Measurements from ENCODE around the gene KLHL15. TPM values are rescaled to one million over a fixed set of nuclear protein-coding genes. Genes with fewer than 3 reads are reported as not detected.
A peak's percentile ranks its signal among the peaks of the same experiment; 100 is the strongest.
"Not testable (repeated sequence)": the region's sequence is repeated elsewhere in the genome, so short reads cannot be mapped to it uniquely, and the experiment has no call there.

KLHL15 gene
- total RNA-seq, 1 donor from 2014 or later: 19.7 TPM

DNA sequence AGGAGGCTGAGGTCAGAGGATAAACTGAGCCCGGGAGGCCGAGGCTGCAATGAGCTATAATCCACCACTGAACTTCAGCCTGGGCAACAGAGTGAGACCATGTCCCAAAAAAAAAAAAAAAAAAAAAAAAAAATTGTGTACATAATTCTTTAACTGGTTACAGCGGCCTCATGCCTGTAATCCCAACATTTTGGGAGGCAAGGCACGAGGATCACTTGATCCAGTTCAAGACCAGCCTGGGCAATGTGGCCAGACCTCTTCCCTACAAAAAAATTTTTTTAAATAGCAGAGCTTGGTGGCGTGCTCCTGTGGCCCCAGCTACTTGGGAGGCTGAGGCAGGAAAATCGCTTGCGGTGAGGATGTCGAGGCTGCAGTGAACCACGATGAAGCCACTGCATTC is 9.3 kb downstream of the KLHL15 start:
- no peak for DNase-seq (ENCODE audit: low spot score)

DNA sequence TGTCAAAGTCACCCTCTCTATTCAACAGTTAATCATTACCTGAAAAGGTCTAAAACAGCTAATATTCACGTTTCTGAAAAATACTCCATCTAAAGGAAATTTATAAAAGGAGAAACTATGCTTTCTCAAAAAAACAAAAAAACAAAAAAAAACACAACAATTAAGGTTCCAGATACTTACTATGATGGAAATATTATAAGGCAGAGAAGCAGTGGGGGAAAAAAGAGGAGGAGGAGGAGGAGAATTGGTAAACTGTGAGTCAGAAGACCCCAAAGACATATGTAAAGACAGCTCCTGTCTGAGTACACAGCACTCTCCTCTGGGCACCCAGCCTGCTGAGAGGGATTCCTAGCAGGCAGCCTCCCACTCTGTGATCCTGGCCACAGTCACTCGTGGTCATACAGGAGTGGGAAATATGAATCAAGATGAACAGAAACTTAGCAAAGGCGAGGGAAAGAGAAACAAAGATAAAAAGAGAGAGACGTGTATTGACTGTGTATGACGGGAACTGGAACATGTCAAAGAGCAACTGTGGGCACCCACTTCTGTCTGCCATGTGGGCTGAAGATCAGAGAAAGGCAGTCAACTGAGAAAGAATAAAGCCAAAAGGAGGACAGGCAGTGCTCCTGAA is 12.5 kb downstream of the KLHL15 start:
- DNase-seq (ENCODE audit: low spot score): no peak

DNA sequence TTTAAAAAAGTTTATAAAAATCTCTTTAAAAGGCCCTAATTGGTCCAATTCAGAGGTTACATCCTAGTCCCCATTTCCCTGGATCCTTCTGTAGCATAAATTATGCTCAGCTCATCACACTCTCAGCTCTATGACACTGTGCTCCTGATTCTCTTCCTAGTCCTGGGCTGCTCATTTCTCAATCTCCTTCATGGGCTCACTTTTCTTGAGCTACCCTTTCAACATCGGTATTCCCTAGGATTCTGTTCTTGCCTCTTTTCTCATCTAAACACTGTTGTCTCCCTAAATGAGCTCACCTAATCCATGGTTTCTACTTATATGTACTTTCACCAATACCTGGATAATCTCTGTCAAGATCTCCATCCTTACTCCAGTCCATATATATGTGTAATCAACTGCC is 14.7 kb downstream of the KLHL15 start:
- no peak for DNase-seq (ENCODE audit: low spot score)

DNA sequence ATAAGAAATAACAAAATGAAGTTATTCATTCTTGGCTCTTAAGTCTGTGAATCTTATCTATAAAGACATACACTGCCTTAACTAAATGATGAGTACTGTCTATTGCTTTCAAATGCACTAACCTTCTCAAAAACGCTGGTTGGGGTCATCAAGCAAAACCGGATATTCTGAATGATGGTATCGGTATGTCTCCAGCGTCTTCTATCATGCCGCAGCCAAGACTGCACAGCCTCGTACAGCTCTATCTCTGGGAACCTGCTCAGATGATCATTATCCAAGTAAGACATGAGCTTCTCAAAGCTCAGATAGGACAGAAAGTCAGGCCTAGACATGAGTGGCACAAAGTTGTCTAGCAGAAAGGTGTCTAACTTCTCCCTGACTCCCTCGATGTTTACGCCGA is 21.1 kb downstream of the KLHL15 start:
- DNase-seq (ENCODE audit: low spot score): no peak

DNA sequence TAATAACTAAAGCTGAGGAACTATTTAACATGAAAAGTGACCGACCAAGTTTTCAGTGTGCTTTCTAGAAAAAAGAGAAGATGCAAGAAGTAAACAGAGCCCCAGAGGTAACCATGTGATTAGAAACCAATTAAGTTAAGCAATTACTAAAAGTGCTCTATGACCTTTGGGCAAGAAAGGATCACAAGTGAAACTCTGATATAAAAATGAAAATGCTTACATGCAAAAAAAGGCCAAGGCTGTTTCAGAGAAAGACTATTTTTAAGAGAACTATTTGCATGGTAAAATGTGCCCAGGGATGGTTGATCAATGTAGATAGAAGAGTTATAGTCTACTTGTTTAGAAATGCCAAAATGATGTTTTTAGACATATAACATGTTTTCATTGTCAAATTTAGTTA is 22.0 kb downstream of the KLHL15 start:
- no peak for DNase-seq (ENCODE audit: low spot score)

DNA sequence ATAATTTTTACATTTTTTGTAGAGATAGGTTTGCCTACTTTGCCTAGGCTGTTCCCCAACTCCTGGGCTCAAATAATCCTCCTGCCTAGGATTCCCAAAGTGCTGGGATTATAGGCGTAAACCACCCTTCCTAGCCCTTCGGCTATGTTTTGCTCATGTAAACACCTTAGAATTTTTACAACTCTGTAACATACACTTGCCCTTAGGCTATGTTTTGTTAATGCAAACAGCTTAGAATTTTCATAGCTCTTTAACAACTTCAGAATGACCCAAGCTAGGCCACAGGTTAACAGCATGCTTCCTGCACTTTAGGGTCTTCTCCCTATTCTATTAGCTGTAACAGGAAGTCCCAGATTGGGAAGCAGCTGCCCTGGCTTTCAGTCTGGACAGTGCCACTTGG is 24.2 kb downstream of the KLHL15 start:
- DNase-seq (ENCODE audit: low spot score): no peak

DNA sequence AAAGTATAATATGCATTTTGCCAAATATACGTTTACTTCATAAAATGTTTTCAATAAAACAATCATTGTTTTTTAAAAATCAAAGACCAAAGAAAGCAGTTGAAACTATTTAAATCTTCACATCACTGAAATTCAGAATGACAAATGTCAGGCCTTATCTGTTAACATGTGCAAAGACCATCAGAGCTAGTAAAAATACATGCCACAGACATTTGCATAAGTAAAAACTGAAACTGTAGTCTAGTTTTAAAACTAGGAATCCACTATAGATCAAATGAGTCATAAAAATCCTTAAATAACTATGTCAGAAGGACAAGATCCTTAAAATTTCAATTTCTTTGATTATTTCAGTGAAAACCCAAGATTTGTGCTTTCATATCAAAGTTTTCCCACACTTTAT is 24.8 kb downstream of the KLHL15 start:
- DNase-seq (ENCODE audit: low spot score): no peak

DNA sequence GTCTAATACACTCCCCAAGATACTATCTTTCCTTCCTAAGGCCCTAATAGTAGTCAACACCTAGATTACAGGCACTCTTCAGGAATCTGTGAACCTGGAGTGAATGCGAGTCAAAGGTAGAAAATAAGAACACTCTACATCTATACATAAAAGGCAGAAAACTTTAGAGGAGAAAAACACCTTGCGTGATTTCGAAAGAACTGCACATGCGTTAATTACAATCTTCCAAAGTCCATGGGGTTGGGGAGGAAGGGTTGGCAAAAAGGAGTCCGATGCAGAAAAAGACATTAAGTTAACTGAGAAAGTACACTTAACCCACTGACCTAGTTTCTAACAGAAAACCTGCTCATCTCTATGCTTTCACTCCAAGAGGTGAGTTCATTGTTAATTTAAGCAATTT is 27.3 kb downstream of the KLHL15 start:
- DNase-seq (ENCODE audit: low spot score): no peak

DNA sequence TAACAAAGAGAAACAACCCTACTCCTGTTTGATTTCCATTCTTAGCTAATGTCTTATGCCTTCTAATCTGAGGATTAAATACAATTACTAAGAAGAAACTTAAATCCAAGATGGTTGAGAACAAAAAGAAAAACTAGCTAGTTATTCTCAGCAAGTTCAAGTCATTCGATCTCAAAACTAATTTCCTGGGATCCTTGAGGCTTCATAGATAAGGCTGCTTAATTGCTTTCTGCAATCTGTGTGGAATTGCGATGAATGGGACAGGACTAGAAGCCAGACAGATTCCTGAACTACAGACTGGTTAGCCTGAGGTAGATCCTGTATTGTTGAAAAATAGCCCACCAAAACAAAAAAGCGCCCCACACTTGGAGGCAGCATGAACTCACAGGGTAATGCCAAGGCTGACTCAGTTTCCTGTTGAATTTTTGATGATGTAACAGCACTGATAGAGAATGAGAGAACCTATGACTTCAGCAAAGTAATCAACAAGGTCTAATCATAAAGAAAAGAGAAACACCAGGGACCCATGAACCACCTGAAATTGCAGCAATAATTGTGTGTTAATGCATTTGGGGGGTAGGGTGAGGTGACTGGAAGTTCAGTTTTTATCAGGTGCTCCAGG is 33.9 kb downstream of the KLHL15 start:
- DNase-seq (ENCODE audit: low spot score): no peak

DNA sequence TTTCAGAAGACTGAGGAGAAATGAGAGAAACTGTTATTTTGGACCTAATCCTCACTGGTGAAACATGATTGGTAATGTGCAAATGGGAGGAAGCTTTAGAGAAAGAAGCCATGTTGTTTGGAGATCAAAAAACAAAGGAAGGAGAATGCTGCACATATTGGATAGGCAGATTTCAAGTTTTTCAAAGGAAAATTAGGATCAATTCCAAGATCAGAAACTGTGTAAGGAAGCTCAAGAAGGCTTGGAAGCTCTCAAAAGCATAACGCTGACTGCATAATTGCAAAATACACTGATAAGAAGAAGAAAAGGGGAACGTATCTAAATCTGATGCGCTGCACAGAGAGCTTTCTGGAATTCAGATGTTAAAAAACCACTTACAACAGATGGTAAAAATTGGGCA is 34.6 kb downstream of the KLHL15 start:
- peak; percentile 0 for DNase-seq (ENCODE audit: low spot score)

DNA sequence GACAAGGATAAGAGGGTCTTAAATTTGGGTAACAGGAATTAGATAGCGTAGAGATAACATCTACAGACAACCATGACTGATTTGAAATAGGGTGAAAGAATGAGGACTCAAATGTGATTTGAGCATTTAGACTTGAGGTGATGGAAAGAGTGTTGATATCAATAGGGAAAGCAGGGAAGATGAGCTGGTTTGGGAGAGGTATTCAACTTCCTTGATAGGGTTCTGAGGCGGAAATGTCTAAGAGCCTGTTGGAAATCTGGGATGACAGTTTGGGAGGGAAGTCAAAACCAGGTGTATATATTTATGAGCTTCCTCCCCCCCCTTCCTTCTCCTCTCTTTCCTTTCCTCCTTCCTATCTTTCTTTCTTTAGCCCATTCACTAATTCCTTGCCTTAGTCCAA is 36.5 kb downstream of the KLHL15 start:
- DNase-seq (ENCODE audit: low spot score): no peak

DNA sequence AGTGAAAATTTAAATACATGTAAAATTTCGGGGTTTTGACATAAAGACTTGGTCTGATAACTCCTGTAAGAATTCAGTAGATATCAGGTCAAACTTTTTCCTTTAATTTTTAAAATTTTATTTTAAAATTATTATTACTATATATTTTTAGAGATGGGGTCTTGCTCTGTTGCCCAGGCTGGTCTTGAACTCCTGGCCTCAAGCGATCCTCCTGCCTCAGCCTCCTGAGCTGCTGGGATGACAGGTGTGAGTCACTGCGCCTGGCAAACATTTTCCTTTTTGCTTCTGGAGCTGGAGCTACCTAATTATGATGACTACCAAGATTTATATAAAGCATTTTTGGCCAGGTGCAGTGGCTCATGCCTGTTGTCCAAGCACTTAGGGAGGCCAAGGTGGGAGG is 37.3 kb downstream of the KLHL15 start:
- no peak for DNase-seq (ENCODE audit: low spot score)

DNA sequence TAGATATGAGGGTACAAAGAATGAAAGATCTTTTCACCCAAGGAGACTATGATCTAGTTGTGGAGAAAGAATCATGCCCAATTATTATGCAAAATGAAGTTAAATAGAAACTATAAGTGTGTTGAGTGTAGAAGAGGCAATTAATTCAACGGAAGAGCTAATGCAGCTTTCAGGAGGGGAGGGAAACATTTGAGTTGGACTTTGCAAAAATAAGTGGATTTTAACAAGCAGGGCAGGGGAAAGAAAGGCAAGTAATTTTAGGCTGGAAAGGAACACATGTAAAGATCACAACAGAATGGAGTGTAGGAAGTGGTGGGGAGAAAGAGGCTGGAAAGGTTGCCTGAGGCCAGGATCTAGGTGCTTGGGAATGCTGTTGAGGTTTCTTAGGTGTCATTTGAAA is 44.1 kb downstream of the KLHL15 start:
- DNase-seq (ENCODE audit: low spot score): no peak

DNA sequence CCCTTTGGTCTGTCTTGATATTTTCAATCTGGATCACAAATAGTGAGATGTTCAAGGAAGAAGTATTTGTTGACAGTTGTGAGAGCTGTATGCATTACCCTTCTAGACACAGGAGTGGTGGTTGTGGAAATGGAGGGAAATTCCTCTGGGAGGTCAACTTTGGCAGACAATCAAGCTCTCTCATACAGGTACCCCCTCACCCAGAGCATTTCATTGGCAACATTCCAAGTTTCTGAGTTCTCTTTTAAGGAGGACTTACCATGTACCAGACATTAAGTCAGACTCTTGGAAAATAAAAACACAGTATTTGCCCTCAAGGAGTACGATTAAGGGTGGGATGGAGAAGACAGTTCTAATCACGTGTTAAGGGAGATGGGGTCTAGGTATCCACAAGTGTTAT is 45.3 kb downstream of the KLHL15 start:
- DNase-seq (ENCODE audit: low spot score): no peak

DNA sequence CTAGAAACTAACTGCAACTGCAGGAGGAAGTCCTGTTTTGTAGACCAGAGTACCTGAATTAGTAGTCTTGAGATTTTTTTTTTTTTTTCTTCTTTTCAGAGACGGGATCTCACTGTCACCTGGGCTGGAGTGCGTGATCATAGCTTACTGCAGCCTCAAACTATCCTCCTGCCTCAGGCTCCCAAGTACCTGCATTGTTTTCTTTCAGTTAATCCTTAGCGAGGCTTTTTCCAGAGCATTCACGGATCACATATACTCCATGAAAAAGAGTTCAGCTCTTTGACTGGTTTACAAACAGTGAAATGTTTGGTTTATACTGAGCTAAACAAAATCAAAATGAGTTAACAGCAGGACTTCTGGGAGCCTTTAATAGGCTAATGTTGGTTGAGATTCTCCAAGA is 45.8 kb downstream of the KLHL15 start:
- no peak for DNase-seq (ENCODE audit: low spot score)

DNA sequence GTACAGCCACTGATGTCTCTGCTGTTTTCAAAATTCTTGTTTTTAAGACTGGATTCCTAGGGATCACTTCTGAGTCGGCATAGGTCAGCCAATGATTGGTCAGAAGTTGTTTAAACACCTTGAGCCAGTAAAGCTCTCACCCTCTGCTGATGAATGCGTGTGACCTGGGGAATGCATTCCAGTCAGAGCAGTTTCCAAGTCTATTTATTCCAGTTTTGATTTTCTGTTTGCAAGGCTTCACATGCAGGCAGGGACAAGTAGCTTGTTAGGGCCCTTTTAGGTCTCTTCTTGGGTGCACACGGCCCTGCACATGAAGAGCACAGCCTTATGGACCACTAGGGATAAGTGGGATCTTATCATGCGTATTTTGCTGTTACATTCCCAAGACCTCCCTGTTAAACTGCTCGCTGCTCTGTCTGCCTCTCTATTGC is 47.0 kb downstream of the KLHL15 start:
- DNase-seq (ENCODE audit: low spot score): peak; percentile 0

DNA sequence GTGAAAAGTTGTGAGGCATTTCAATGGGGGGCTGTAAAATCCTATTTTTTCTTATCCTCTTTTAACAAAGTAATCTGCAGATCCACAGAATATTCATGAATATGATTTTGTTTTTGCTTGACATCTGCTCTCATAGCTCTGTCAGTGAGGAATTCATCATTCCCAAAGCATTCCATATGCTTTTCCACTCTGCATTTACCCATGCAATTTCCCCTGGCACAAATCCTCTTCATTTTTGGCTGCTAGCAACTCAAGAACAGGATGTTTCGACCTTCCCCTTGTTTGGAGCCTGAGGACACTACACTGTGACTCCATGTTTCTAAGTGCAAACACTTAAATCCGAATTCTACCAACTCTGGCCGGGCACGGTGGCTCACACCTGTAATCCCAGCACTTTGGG is 48.5 kb downstream of the KLHL15 start:
- DNase-seq (ENCODE audit: low spot score): peak; percentile 6

DNA sequence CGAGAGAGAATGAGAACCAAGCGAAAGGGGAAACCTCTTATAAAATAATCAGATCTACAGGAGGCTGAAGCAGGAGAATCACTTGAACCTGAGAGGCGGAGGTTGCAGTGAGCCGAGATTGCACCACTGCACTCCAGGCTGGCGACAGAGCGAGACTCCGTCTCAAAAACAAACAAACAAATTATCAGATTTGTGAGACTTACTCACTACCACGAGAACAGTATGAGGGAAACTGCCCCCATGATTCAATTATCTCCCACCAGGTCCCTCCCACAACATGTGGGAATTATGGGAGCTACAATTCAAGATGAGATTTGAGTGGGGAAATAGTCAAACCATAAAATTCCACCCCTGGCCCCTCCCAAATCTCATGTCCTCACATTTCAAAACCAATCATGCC is 61.4 kb downstream of the KLHL15 start:
- DNase-seq (ENCODE audit: low spot score): not testable (repeated sequence)

DNA sequence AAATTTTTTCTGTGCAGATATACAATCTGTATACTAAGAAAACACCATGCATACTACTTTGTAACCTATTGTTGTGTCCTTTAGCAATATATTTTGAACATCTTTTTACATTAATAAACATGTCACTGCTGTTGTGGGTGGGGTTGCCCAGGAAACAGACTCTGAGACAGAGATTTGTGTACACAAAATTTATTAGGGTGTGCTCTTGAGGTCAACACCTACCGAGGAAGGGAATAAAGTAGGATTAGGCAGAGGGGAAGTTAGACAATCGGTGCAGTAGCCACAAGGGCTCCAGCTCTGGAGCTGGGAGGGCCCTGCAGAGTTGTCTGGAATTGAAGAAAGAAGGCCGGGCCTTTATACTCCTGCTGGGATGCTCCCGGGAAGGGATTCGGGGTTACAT is 62.8 kb downstream of the KLHL15 start:
- no peak for DNase-seq (ENCODE audit: low spot score)

DNA sequence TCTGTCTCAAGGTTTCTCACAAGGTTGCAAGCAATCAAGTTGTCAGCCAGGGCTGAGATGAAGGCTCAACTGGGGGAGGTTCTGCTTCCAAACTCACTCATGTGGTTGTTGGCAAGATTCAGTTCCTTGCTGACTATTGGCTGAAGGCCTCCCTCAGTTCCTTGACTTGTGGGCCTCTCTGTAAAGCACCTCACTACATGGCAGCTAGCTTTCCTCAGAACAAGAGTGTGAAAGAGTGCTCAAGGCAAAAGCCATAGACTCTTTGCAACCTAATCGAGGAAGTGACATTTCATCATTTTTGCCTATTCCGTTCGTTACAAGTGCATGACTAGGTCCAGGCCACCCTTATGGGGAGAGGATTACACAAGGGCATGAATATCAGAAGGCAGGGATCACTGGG is 67.2 kb downstream of the KLHL15 start:
- no peak for DNase-seq (ENCODE audit: low spot score)

DNA sequence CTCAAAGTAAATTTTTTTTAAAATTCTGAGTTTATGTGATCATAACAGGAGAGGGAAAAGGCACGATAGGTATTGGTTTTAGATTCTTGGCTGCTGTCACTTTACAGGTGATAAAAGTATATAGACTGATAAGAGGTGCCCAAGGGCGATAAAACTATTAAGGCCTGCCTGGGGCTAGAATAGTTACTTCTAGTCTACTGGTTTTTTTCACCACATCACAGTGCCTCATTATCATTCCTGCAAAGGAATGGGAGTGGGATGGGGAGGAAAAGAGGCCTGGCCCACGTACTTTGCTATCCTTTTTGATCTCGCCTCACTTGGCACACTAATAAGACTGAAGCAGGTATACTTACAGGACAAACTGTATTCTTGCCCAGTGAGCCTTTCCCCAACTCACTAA is 72.6 kb downstream of the KLHL15 start:
- no peak for DNase-seq (ENCODE audit: low spot score)

DNA sequence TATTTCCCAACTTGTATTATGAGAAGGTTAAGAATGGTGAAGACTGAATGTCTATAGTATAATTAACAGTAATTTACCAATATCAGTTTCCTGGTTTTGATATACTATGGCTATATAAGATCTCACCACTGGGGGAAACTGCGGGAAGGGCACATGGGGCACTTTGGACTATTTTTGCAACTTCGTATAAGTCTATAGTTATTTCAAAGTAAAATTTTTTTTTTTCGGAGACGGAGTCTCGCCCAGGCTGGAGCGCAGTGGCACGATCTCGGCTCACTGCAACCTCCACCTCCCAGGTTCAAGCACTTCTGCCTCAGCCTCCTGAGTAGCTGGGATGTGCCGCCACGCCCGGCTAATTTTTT is 73.1 kb downstream of the KLHL15 start:
- DNase-seq (ENCODE audit: low spot score): no peak

DNA sequence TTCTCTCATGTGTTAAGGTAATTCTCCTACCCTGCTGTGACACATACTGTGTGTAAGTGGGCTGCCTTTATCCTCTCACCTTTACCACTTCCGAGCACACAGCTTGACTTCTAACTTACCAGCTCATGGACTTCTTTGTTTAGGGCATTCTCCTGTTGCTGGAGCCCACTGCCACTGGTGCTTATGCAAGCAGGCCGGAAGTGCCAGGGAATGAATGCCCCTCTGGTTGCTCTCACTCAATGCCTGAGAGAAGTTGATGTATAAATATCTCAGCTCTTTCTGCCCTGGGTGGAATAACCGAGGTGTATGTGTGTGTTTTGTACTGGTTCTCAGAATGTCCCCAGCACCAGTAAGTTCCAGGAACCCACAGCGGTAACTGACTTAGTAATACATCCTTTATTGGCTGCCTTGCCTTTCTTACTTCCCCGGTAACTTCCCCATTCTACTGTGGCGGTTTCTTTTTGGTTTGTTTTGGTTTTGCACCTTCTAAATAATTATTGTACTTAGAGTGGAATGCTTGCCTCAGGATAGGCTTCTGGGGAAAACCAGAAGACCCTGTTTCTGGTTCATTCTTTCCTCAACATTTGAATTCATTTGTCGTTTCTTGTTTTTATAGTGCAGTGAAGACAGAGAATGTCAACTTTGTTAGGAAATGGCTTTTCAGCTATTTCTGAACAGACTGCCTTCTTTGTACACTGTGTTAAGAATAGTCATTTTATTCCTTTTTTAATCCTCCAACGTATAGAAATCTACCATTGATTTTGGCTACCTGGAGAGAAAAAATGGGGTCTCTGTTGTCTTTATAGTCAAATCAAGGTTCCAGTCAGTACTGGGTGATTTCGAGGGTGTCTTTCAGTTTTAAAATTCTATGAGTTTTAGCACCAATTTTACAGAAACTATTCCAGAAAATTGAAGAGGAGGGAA is 73.7 kb downstream of the KLHL15 start:
- peak; percentile 1 for DNase-seq (ENCODE audit: low spot score)
